ENCODE data around the gene GIPC3.

GIPC3 gene

GRCh38 chr19:3585301-3586126 lies at the start of gene GIPC3:
Gene GIPC3, plus strand, starts transcription at chr19:3585478. Its CDS starts 120 bp downstream, at chr19:3585598.
- no peak for DNase-seq

- DNase-seq: no peak
These were observed 49.7 kb upstream of the GIPC3 start for GRCh38 chr19:3535563-3535965.

- no peak for DNase-seq
These were observed 49.3 kb upstream of the GIPC3 start for GRCh38 chr19:3535981-3536380.

- DNase-seq: no peak
These were observed 48.7 kb upstream of the GIPC3 start for GRCh38 chr19:3536429-3537100.

GRCh38 chr19:3537101-3537437 lies 48.2 kb upstream of the GIPC3 start:
- DNase-seq: no peak

GRCh38 chr19:3537438-3538240 lies 47.6 kb upstream of the GIPC3 start:
- no peak for DNase-seq

- no peak for DNase-seq
These were observed 46.9 kb upstream of the GIPC3 start for GRCh38 chr19:3538258-3538929.

- peak; percentile 41 for DNase-seq
These were observed 46.1 kb upstream of the GIPC3 start, which contains the start of gene TEKTIP1 for GRCh38 chr19:3538965-3539755. Gene TEKTIP1, plus strand, starts transcription at chr19:3539174. Its CDS starts 4 bp downstream, at chr19:3539178.

GRCh38 chr19:3539756-3540118 lies 45.5 kb upstream of the GIPC3 start:
- no peak for DNase-seq

GRCh38 chr19:3543150-3544057 lies 41.9 kb upstream of the GIPC3 start:
- no peak for DNase-seq

GRCh38 chr19:3544058-3544376 lies 41.3 kb upstream of the GIPC3 start:
- no peak for DNase-seq

GRCh38 chr19:3544742-3545668 lies 40.3 kb upstream of the GIPC3 start:
- DNase-seq: peak; percentile 67

- DNase-seq: no peak
These were observed 39.6 kb upstream of the GIPC3 start for GRCh38 chr19:3545669-3546034.

- no peak for DNase-seq
These were observed 39.2 kb upstream of the GIPC3 start for GRCh38 chr19:3546119-3546518.

- peak; percentile 32 for DNase-seq
These were observed 38.0 kb upstream of the GIPC3 start for GRCh38 chr19:3547301-3547731.

GRCh38 chr19:3547767-3548282 lies 37.5 kb upstream of the GIPC3 start:
- DNase-seq: no peak

- no peak for DNase-seq
These were observed 36.7 kb upstream of the GIPC3 start for GRCh38 chr19:3548606-3549005.

- no peak for DNase-seq
These were observed 35.5 kb upstream of the GIPC3 start for GRCh38 chr19:3549816-3550215.

GRCh38 chr19:3550947-3551791 lies 34.1 kb upstream of the GIPC3 start:
- DNase-seq: no peak
